Measurements from ENCODE around the gene OBI1. TPM values are rescaled to one million over a fixed set of nuclear protein-coding genes. Genes with fewer than 3 reads are reported as not detected.

The OBI1 gene
- total RNA-seq, 1 experiment from 2014 or later = 14.0 TPM

- H3K36me3 ChIP-seq (ENCODE audit: control insufficient read depth in 1 of 2, insufficient read depth in 2 of 2, low read length in 2 of 2) = no peaks in the 10 kb centered on the region
- intact Hi-C loops (cut with micrococcal nuclease) = no loop called here
- no peak overlapping the region for H3K4me2 ChIP-seq (ENCODE audit: low read length)
- DNase-seq (ENCODE audit: low read depth, low spot score) (no peak), ATAC-seq (no peak)
- H2AFZ ChIP-seq (ENCODE audit: low read depth, low read length, poor library complexity, severe bottlenecking) = no peak overlapping the region
- H4K20me1 ChIP-seq (ENCODE audit: insufficient read depth) = no peaks in the 10 kb centered on the region
- no TSS peak for BruUV-seq (replicated peaks)
- no peak for TF ChIP-seq EZH2phosphoT487 (IDR thresholded peaks at IDR 0.05; ENCODE audit: borderline replicate concordance)
- TF ChIP-seq SP1 (IDR thresholded peaks at IDR 0.05; ENCODE audit: low read depth) = no peak
- no peak for TF ChIP-seq ZBTB33 (IDR thresholded peaks at IDR 0.05; ENCODE audit: extremely low read depth, insufficient replicate concordance, low read length)
- no peak for TF ChIP-seq FOSL1 (IDR thresholded peaks at IDR 0.05; ENCODE audit: low read depth)
- no peak for TF ChIP-seq SRF (IDR thresholded peaks at IDR 0.05; ENCODE audit: low read depth)
- TF ChIP-seq ZNF274 (IDR thresholded peaks at IDR 0.05; ENCODE audit: low read depth, low read length) = no peak
- TF ChIP-seq EZH2 (IDR thresholded peaks at IDR 0.05) = no peak
- no peak for TF ChIP-seq ELF1 (IDR thresholded peaks at IDR 0.05; ENCODE audit: borderline replicate concordance, low read depth)
- no peak for TF ChIP-seq CTCF (IDR thresholded peaks at IDR 0.05 in 2 of 3, conservative IDR thresholded peaks at IDR 0.05 in 1 of 3; ENCODE audit: borderline replicate concordance in 1 of 3, insufficient read depth in 1 of 3, low read depth in 2 of 3, low read length in 2 of 3)
- no peak for TF ChIP-seq JUND (IDR thresholded peaks at IDR 0.05)
- TF ChIP-seq REST (IDR thresholded peaks at IDR 0.05; ENCODE audit: low read depth) = no peak
- TF ChIP-seq TCF7L2 (IDR thresholded peaks at IDR 0.05; ENCODE audit: borderline replicate concordance, extremely low read depth, insufficient read depth, insufficient read length) = no peak
- TF ChIP-seq POLR2AphosphoS5 (IDR thresholded peaks at IDR 0.05; ENCODE audit: low read depth, low read length) = no peak
- TF ChIP-seq, protein P1, sequence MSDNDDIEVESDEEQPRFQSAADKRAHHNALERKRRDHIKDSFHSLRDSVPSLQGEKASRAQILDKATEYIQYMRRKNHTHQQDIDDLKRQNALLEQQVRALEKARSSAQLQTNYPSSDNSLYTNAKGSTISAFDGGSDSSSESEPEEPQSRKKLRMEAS (IDR thresholded peaks at IDR 0.05) = no peak
- TF ChIP-seq POLR2A (IDR thresholded peaks at IDR 0.05; ENCODE audit: borderline replicate concordance, extremely low read depth, insufficient read depth, insufficient read length) = no peak
- no peak for TF ChIP-seq EGR1 (IDR thresholded peaks at IDR 0.05; ENCODE audit: low read depth)
- no peak for TF ChIP-seq SIN3A (IDR thresholded peaks at IDR 0.05; ENCODE audit: low read depth)
- TF ChIP-seq CEBPB (IDR thresholded peaks at IDR 0.05; ENCODE audit: low read depth) = no peak
- TF ChIP-seq YY1 (IDR thresholded peaks at IDR 0.05; ENCODE audit: extremely low read depth, insufficient replicate concordance, low read depth, low read length) = no peak
- TF ChIP-seq RAD21 (IDR thresholded peaks at IDR 0.05; ENCODE audit: low read depth) = no peak
- no peaks in the 10 kb centered on the region for H3K9me2 ChIP-seq (ENCODE audit: insufficient read depth)
- H3K79me2 ChIP-seq (ENCODE audit: insufficient read depth, low read length) = no peaks in the 10 kb centered on the region
- no peaks in the 10 kb centered on the region for H3K4me1 ChIP-seq (ENCODE audit: control insufficient read depth in 1 of 2, insufficient read depth in 2 of 2, low read length in 2 of 2)
- H3K27me3 ChIP-seq (ENCODE audit: insufficient read depth, low read length) = peaks cover 24% of the 10 kb centered on the region
- no peak overlapping the region for H3K27ac ChIP-seq (ENCODE audit: low read depth, low read length)
- RAD21 ChIA-PET (ENCODE audit: low non-redundant PET in 1 of 2, low total read pairs in 2 of 2, uncharacterized antibody in 2 of 2, unreplicated experiment in 2 of 2) = no interaction called here
- H3K4me3 ChIP-seq (replicated peaks in 1 of 2; ENCODE audit: low read depth in 1 of 2, low read length in 2 of 2) = no peak overlapping the region
- no peak overlapping the region for H3K9ac ChIP-seq (ENCODE audit: low read length)
- POLR2A ChIA-PET = no interaction called here
- CTCF ChIA-PET = no interaction called here
- no peaks in the 10 kb centered on the region for H3K9me3 ChIP-seq (ENCODE audit: control insufficient read depth in 1 of 2, insufficient read depth in 1 of 2, low read depth in 1 of 2, low read length in 2 of 2)
Observed at GRCh38 chr13:78598966-78599644, 59.9 kb downstream of the OBI1 start.
